A549 (cell line): Measurements from ENCODE around the gene OARD1. TPM values are rescaled to one million over a fixed set of nuclear protein-coding genes. Genes with fewer than 3 reads are reported as not detected.

ENCODE experiments used
- ATAC-seq, 2 experiments: fragments of 200-7000 bp in 1 of 2; fragments of >200 bp in 1 of 2; cut with Nextera tagmentation in 1 of 2; cut with Tn5 transposase in 1 of 2; 3 replicates each; pipeline versions ENCODE4 v1.8.0 to v1.9.1; 2018 to 2020; ENCODE audit warnings: mild to moderate bottlenecking in 1 of 2, moderate library complexity in 1 of 2
- CTCF ChIA-PET: fragments of 300-600 bp; sonication (Branson Sonifier 250); formaldehyde crosslinking; extraction: SDS; loops from one replicate; lab custom pipeline; 2021; ENCODE audit warnings: antibody characterized with exemption, inconsistent platforms; lab: Yijun Ruan, JAX
- POLR2A ChIA-PET: fragments of 350-600 bp; formaldehyde crosslinking; extraction: SDS; loops from one replicate; lab custom pipeline; 2021; ENCODE audit warnings: antibody characterized with exemption, inconsistent platforms; lab: Yijun Ruan, JAX
- DNase-seq, 2 experiments: peaks; one replicate each; pipeline versions ENCODE4 v3.0.0 to v3.0.0-alpha.2; 2011 to 2016; ENCODE audit warnings: low read depth in 1 of 2, low spot score in 1 of 2
- FAIRE-seq: peaks from 2 replicates; lab custom pipeline; 2011; peaks lifted over from hg19 to GRCh38; lab: Jason Lieb, UNC
- H3K27ac ChIP-seq, 2 experiments: fragments of >200 bp; sonication (Bioruptor Twin); formaldehyde crosslinking; 3 replicates each; pipeline ENCODE4 v1.5.1; 2016 to 2017
- H3K4me1 ChIP-seq: fragments of >200 bp; sonication (Bioruptor Twin); formaldehyde crosslinking; 3 replicates; pipeline ENCODE4 v1.6.1; 2016
- H3K4me2 ChIP-seq: fragments of >200 bp; sonication (Bioruptor Twin); formaldehyde crosslinking; 3 replicates; pipeline ENCODE4 v1.6.1; 2016
- H3K4me3 ChIP-seq: fragments of >200 bp; sonication (Bioruptor Twin); formaldehyde crosslinking; 3 replicates; pipeline ENCODE4 v1.5.1; 2016
- H3K9me3 ChIP-seq: fragments of >200 bp; sonication (Bioruptor Twin); formaldehyde crosslinking; 3 replicates; pipeline ENCODE4 v1.6.1; 2016
- CBX2 ChIP-seq: fragments of 200-600 bp; sonication (generic); IDR thresholded peaks from 2 replicates; pipeline ENCODE4 v1.6.1; 2016; ENCODE audit warnings: low read depth, mild to moderate bottlenecking, borderline replicate concordance
- ESRRA ChIP-seq: fragments of 150-350 bp; IDR thresholded peaks from 2 replicates; pipeline ENCODE4 v1.6.1; 2014; ENCODE audit warnings: mild to moderate bottlenecking, low read length, borderline replicate concordance
- FOSB ChIP-seq: fragments of 250-450 bp; sonication (Bioruptor Pico); IDR thresholded peaks from 2 replicates; pipeline ENCODE4 v1.5.0; 2020; ENCODE audit warnings: mild to moderate bottlenecking, moderate library complexity
- FOSL2 ChIP-seq, 2 experiments: fragments of 450-650 bp in 1 of 2; fragments of >200 bp in 1 of 2; sonication (Bioruptor Twin) in 1 of 2; formaldehyde crosslinking; IDR thresholded peaks; 2 replicates each; pipeline versions ENCODE4 v1.5.0 to v1.6.1; 2016 to 2020; ENCODE audit warnings: mild to moderate bottlenecking in 1 of 2, moderate library complexity in 1 of 2
- GATA3 ChIP-seq: IDR thresholded peaks from 2 replicates; pipeline ENCODE4 v1.6.1; 2012; ENCODE audit warnings: borderline replicate concordance
- HDAC2 ChIP-seq: fragments of 200-600 bp; sonication (generic); IDR thresholded peaks from 2 replicates; pipeline ENCODE4 v1.6.1; 2016
- HOXA7 ChIP-seq: fragments of 250-450 bp; sonication (Bioruptor Pico); IDR thresholded peaks from 2 replicates; pipeline ENCODE4 v1.5.0; 2020; ENCODE audit warnings: mild to moderate bottlenecking, moderate library complexity
- JUNB ChIP-seq: fragments of >200 bp; sonication (Bioruptor Twin); formaldehyde crosslinking; IDR thresholded peaks from 2 replicates; pipeline ENCODE4 v1.6.1; 2016
- KDM5A ChIP-seq: fragments of 200-600 bp; sonication (generic); IDR thresholded peaks from 2 replicates; pipeline ENCODE4 v1.6.1; 2016; ENCODE audit warnings: antibody characterized with exemption, mild to moderate bottlenecking
- MAFK ChIP-seq: fragments of 450-650 bp; IDR thresholded peaks from 2 replicates; pipeline ENCODE4 v1.6.1; 2014; ENCODE audit not compliant: partially characterized antibody
- MAZ ChIP-seq: fragments of 150-350 bp; IDR thresholded peaks from 2 replicates; pipeline ENCODE4 v1.6.1; 2014; ENCODE audit warnings: antibody characterized with exemption, low read depth, low read length, borderline replicate concordance
- NFE2L2 ChIP-seq: fragments of 150-350 bp; conservative IDR thresholded peaks from 2 replicates; pipeline ENCODE4 v1.6.1; 2014; ENCODE audit warnings: low read length
- POLR2A ChIP-seq: IDR thresholded peaks from 2 replicates; pipeline ENCODE4 v1.6.1; 2012; ENCODE audit warnings: mild to moderate bottlenecking, low read length
- POLR2AphosphoS2 ChIP-seq: conservative IDR thresholded peaks from 2 replicates; pipeline ENCODE4 v1.6.1; 2012; ENCODE audit warnings: low read length, improper control_type of control experiment, inconsistent platforms
- RAD21 ChIP-seq, 2 experiments: fragments of >200 bp in 1 of 2; sonication (Bioruptor Twin) in 1 of 2; formaldehyde crosslinking in 1 of 2; IDR thresholded peaks in 1 of 2; conservative IDR thresholded peaks in 1 of 2; 2 replicates in 1 of 2; 3 replicates in 1 of 2; pipeline ENCODE4 v1.6.1; 2012 to 2018; ENCODE audit warnings: inconsistent platforms in 1 of 2
- RCOR1 ChIP-seq: fragments of 150-350 bp; IDR thresholded peaks from 2 replicates; pipeline ENCODE4 v1.6.1; 2014; ENCODE audit warnings: antibody characterized with exemption, low read length, low read depth
- RNF2 ChIP-seq: fragments of 200-600 bp; sonication (generic); IDR thresholded peaks from 2 replicates; pipeline ENCODE4 v1.6.1; 2016; ENCODE audit warnings: low read depth, mild to moderate bottlenecking, antibody characterized with exemption, moderate library complexity, borderline replicate concordance
- SMC3 ChIP-seq: fragments of >200 bp; sonication (Bioruptor Twin); formaldehyde crosslinking; IDR thresholded peaks from 3 replicates; pipeline ENCODE4 v1.6.1; 2018; ENCODE audit warnings: inconsistent platforms
- TFCP2L1 ChIP-seq: fragments of 250-450 bp; sonication (Bioruptor Pico); IDR thresholded peaks from 2 replicates; pipeline ENCODE4 v1.5.0; 2021; ENCODE audit warnings: mild to moderate bottlenecking
- ZNF302 ChIP-seq: fragments of 250-450 bp; sonication (Bioruptor Pico); IDR thresholded peaks from 2 replicates; pipeline ENCODE4 v1.9.0; 2021; ENCODE audit warnings: inconsistent platforms, mild to moderate bottlenecking, moderate library complexity
- ZSCAN20 ChIP-seq: fragments of 250-450 bp; sonication (Bioruptor Pico); IDR thresholded peaks from 2 replicates; pipeline ENCODE4 v1.8.0; 2022; ENCODE audit warnings: mild to moderate bottlenecking, moderate library complexity
- WGBS: methylation state at CpG from one replicate; pipeline ENCODE4 v1.1.6; 2017; ENCODE audit errors: missing lambda C conversion rate; 5-methylcytosine and 5-hydroxymethylcytosine counted together
- polyA plus RNA-seq, 4 experiments: library from polyadenylated mRNA; depleted of rRNA in 3 of 4; stranded (reverse); fragments of >200 nt; fragmentation: RNase III in 1 of 4; extraction: RNeasy Plus Mini Kit Qiagen cat#74134 plus additional on column Dnase treatment in 1 of 4; gene quantifications; 2 replicates in 3 of 4; 3 replicates in 1 of 4; pipeline ENCODE4 v1.2.3, GENCODE V29; 2011 to 2017
- TF ChIP-seq, protein P1 (sequence below): fragments of >200 bp; sonication (Bioruptor Twin); formaldehyde crosslinking; IDR thresholded peaks from 3 replicates; pipeline ENCODE4 v1.6.1; 2016
- TF ChIP-seq, protein P2 (sequence below): IDR thresholded peaks from 2 replicates; pipeline ENCODE4 v1.6.1; 2012
- TF ChIP-seq, protein P3 (sequence below): fragments of 200-600 bp; sonication (generic); IDR thresholded peaks from 2 replicates; pipeline ENCODE4 v1.6.1; 2016; ENCODE audit warnings: antibody characterized with exemption, mild to moderate bottlenecking, moderate library complexity
- TF ChIP-seq, protein P4 (sequence below): fragments of >200 bp; sonication (Bioruptor Twin); formaldehyde crosslinking; IDR thresholded peaks from 3 replicates; pipeline ENCODE4 v1.5.1; 2016
- TF ChIP-seq, protein P5 (sequence below): fragments of 250-450 bp; sonication (Bioruptor Pico); IDR thresholded peaks from 2 replicates; pipeline ENCODE4 v1.5.0; 2020; ENCODE audit warnings: low read depth, mild to moderate bottlenecking, moderate library complexity

The OARD1 gene
- polyA plus RNA-seq, 2 of the 4 experiments (the other 2 are of a cell fraction) = 21.4 to 26.2 TPM

DNA sequence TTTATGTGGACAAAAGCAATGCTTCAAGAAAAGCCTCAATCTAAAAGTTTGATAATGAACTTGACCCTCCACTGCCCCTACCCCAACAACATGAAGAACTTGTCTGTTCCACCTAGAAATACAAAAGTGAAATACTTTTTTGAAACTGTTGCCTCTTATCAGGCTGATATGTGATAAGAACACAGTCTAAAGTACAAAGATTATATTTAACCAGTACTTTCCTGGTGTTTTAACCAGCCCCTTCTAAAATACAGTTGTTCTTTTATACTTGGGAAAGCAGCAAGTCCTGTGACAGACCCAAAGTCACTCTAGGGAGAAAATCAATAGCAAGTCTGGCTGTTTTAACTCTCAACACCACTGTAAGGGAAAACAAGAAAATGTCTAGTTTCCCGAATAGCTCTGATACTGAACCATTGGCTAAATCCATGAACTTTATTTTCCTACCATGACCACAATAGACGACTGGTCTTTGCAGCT is 6.6 kb downstream of the OARD1 start:
- POLR2A ChIA-PET = no interaction called here
- FAIRE-seq = no peak
- no peak for ATAC-seq
- DNase-seq = no peak
- TF ChIP-seq RNF2 = no peak
- no peak for TF ChIP-seq HOXA7
- TF ChIP-seq, protein P1, sequence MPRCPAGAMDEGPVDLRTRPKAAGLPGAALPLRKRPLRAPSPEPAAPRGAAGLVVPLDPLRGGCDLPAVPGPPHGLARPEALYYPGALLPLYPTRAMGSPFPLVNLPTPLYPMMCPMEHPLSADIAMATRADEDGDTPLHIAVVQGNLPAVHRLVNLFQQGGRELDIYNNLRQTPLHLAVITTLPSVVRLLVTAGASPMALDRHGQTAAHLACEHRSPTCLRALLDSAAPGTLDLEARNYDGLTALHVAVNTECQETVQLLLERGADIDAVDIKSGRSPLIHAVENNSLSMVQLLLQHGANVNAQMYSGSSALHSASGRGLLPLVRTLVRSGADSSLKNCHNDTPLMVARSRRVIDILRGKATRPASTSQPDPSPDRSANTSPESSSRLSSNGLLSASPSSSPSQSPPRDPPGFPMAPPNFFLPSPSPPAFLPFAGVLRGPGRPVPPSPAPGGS = no peak
- TF ChIP-seq POLR2A = no peak
- TF ChIP-seq TFCP2L1 (CRISPR knock-in tag) = no peak
- no peak for TF ChIP-seq MAZ
- no peak for TF ChIP-seq RAD21 (conservative IDR thresholded peaks at IDR 0.05 in 1 of 2, IDR thresholded peaks at IDR 0.05 in 1 of 2)
- no peak for TF ChIP-seq FOSL2 (IDR thresholded peaks at IDR 0.05)
- no peak for TF ChIP-seq FOSL2 (CRISPR knock-in tag; IDR thresholded peaks at IDR 0.05)
- TF ChIP-seq HDAC2 = no peak
- no peak for TF ChIP-seq NFE2L2
- TF ChIP-seq MAFK = no peak
- TF ChIP-seq FOSB (CRISPR knock-in tag) = no peak
- no peak for TF ChIP-seq JUNB
- no peak for TF ChIP-seq KDM5A
- TF ChIP-seq, protein P2, sequence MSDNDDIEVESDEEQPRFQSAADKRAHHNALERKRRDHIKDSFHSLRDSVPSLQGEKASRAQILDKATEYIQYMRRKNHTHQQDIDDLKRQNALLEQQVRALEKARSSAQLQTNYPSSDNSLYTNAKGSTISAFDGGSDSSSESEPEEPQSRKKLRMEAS = no peak
- TF ChIP-seq ESRRA = no peak
- TF ChIP-seq ZSCAN20 (CRISPR knock-in tag) = no peak
- no peak for TF ChIP-seq ZNF302 (CRISPR knock-in tag)
- TF ChIP-seq, protein P3, sequence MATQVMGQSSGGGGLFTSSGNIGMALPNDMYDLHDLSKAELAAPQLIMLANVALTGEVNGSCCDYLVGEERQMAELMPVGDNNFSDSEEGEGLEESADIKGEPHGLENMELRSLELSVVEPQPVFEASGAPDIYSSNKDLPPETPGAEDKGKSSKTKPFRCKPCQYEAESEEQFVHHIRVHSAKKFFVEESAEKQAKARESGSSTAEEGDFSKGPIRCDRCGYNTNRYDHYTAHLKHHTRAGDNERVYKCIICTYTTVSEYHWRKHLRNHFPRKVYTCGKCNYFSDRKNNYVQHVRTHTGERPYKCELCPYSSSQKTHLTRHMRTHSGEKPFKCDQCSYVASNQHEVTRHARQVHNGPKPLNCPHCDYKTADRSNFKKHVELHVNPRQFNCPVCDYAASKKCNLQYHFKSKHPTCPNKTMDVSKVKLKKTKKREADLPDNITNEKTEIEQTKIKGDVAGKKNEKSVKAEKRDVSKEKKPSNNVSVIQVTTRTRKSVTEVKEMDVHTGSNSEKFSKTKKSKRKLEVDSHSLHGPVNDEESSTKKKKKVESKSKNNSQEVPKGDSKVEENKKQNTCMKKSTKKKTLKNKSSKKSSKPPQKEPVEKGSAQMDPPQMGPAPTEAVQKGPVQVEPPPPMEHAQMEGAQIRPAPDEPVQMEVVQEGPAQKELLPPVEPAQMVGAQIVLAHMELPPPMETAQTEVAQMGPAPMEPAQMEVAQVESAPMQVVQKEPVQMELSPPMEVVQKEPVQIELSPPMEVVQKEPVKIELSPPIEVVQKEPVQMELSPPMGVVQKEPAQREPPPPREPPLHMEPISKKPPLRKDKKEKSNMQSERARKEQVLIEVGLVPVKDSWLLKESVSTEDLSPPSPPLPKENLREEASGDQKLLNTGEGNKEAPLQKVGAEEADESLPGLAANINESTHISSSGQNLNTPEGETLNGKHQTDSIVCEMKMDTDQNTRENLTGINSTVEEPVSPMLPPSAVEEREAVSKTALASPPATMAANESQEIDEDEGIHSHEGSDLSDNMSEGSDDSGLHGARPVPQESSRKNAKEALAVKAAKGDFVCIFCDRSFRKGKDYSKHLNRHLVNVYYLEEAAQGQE = no peak
- no peak for TF ChIP-seq CBX2
- Histone ChIP-seq H3K4me1 (peaks cover 3% of the 10 kb centered on the region; the same call in 1 of the 3 replicates), H3K4me2 (no peak overlapping the region), H3K27ac (no peak overlapping the region), H3K9me3 (no peaks in the 10 kb centered on the region), H3K4me3 (no peak overlapping the region)
- 90% methylated on average over 2 of the region's 2 CpGs for WGBS
- CTCF ChIA-PET = interaction anchor here (0.6 to 1.1 kb wide), 6 partner anchors 9 to 676 kb away, joined by 3 to 5 read pairs (median 4); no protein-coding TSS in a partner anchor

DNA sequence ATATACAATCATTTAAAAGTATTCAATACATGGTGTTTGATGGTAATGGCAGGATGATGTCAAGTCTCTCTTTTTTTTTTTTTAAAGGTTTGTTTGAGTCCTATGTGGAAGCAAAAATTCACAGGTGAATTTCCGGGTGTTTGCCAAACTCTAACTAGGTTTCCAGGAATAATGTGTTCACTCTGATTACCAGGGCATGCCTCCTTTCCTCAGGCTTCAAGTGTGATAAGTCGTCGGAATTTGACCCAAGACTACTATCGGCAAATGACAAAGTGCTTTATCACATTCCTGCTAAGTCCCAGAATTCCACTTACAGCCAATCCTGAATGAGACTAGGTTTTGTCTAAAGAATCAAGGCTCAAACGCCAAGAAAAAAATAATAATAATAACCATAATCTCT is 7.3 kb downstream of the OARD1 start:
- no peak for ATAC-seq
- H3K4me3 ChIP-seq = no peak overlapping the region
- no peak for FAIRE-seq

More for the DNA sequence above, 7.3 kb downstream of the OARD1 start:
- DNase-seq = no peak
- WGBS = 82% methylated on average over 5 of the region's 5 CpGs
- ChIA-PET CTCF (no interaction called here), POLR2A (no interaction called here)
- H3K27ac ChIP-seq = no peak overlapping the region
- TF ChIP-seq, protein P4, sequence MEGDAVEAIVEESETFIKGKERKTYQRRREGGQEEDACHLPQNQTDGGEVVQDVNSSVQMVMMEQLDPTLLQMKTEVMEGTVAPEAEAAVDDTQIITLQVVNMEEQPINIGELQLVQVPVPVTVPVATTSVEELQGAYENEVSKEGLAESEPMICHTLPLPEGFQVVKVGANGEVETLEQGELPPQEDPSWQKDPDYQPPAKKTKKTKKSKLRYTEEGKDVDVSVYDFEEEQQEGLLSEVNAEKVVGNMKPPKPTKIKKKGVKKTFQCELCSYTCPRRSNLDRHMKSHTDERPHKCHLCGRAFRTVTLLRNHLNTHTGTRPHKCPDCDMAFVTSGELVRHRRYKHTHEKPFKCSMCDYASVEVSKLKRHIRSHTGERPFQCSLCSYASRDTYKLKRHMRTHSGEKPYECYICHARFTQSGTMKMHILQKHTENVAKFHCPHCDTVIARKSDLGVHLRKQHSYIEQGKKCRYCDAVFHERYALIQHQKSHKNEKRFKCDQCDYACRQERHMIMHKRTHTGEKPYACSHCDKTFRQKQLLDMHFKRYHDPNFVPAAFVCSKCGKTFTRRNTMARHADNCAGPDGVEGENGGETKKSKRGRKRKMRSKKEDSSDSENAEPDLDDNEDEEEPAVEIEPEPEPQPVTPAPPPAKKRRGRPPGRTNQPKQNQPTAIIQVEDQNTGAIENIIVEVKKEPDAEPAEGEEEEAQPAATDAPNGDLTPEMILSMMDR = no peak
- TF ChIP-seq RCOR1 (no peak), SMC3 (no peak), JUNB (no peak), GATA3 (no peak), POLR2AphosphoS2 (no peak)
- TF ChIP-seq, protein P1 = no peak
- TF ChIP-seq, protein P5, sequence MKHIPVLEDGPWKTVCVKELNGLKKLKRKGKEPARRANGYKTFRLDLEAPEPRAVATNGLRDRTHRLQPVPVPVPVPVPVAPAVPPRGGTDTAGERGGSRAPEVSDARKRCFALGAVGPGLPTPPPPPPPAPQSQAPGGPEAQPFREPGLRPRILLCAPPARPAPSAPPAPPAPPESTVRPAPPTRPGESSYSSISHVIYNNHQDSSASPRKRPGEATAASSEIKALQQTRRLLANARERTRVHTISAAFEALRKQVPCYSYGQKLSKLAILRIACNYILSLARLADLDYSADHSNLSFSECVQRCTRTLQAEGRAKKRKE = no peak
- no peak overlapping the region for H3K4me2 ChIP-seq
- no peaks in the 10 kb centered on the region for H3K9me3 ChIP-seq
- H3K4me1 ChIP-seq = peaks cover 6% of the 10 kb centered on the region; the same call in 2 of the 3 replicates
